HL-60/S4 treated with phorbol 12-myristate 13-acetate at 8.2 ng/mL for 4 days and 3 days (cell line): Measurements from ENCODE around the gene KLF6.

Experiments
- in situ Hi-C: fragments of 300-500 bp; cut with MboI; formaldehyde crosslinking; loops from 2 replicates; pipeline ENCODE4 v1.15.0; 2022; ENCODE audit warnings: low sequenced_read_pairs

KLF6 gene

GRCh38 chr10:3790272-3790671 lies 5.3 kb upstream of the KLF6 start:
- in situ Hi-C loops, result no loop called here

GRCh38 chr10:3789621-3790020 lies 4.6 kb upstream of the KLF6 start:
- in situ Hi-C loops, result loop anchor here (10.0 kb wide), 2 partner anchors 335 to 445 kb away; no protein-coding TSS in a partner anchor

GRCh38 chr10:3787816-3788215 lies 2.8 kb upstream of the KLF6 start:
- in situ Hi-C loops, result loop anchor here (10.0 kb wide), 2 partner anchors 337 to 447 kb away; no protein-coding TSS in a partner anchor

GRCh38 chr10:3787016-3787400 lies 2.0 kb upstream of the KLF6 start:
- in situ Hi-C loops, result loop anchor here (10.0 kb wide), 2 partner anchors 338 to 448 kb away; no protein-coding TSS in a partner anchor

- in situ Hi-C loops, result loop anchor here (10.0 kb wide), 2 partner anchors 338 to 448 kb away; no protein-coding TSS in a partner anchor
Observed at GRCh38 chr10:3786295-3787015, 1.4 kb upstream of the KLF6 start.

- in situ Hi-C loops, result loop anchor here (10.0 kb wide), 2 partner anchors 339 to 449 kb away; no protein-coding TSS in a partner anchor
Observed at GRCh38 chr10:3785851-3786271, 852 bp upstream of the KLF6 start.

GRCh38 chr10:3785251-3785850 lies 342 bp upstream of the KLF6 start:
- in situ Hi-C loops, result loop anchor here (10.0 kb wide), 2 partner anchors 339 to 449 kb away; no protein-coding TSS in a partner anchor

GRCh38 chr10:3783682-3784432 lies 1.2 kb downstream of the KLF6 start:
- in situ Hi-C loops, result loop anchor here (10.0 kb wide), 2 partner anchors 341 to 451 kb away; no protein-coding TSS in a partner anchor

GRCh38 chr10:3783316-3783681 lies 1.7 kb downstream of the KLF6 start:
- in situ Hi-C loops, result loop anchor here (10.0 kb wide), 2 partner anchors 342 to 452 kb away; no protein-coding TSS in a partner anchor

GRCh38 chr10:3782451-3783315 lies 2.3 kb downstream of the KLF6 start:
- in situ Hi-C loops, result loop anchor here (10.0 kb wide), 2 partner anchors 342 to 452 kb away; no protein-coding TSS in a partner anchor

GRCh38 chr10:3782146-3782450 lies 2.9 kb downstream of the KLF6 start:
- in situ Hi-C loops, result loop anchor here (10.0 kb wide), 2 partner anchors 343 to 453 kb away; no protein-coding TSS in a partner anchor

- in situ Hi-C loops, result loop anchor here (10.0 kb wide), 2 partner anchors 343 to 453 kb away; no protein-coding TSS in a partner anchor
Observed at GRCh38 chr10:3781468-3782145, 3.4 kb downstream of the KLF6 start.

- in situ Hi-C loops, result loop anchor here (10.0 kb wide), 2 partner anchors 344 to 454 kb away; no protein-coding TSS in a partner anchor
Observed at GRCh38 chr10:3780771-3781467, 4.1 kb downstream of the KLF6 start.

GRCh38 chr10:3780021-3780770 lies 4.8 kb downstream of the KLF6 start:
- in situ Hi-C loops, result loop anchor here (10.0 kb wide), 2 partner anchors 345 to 455 kb away; no protein-coding TSS in a partner anchor

GRCh38 chr10:3779158-3779741 lies 5.8 kb downstream of the KLF6 start:
- in situ Hi-C loops, result no loop called here

GRCh38 chr10:3778692-3779157 lies 6.3 kb downstream of the KLF6 start:
- in situ Hi-C loops, result no loop called here

- in situ Hi-C loops, result no loop called here
Observed at GRCh38 chr10:3777981-3778691, 6.9 kb downstream of the KLF6 start.
